GM13976 (cell line): ENCODE measurements around the gene LTA4H.

Source experiments
- DNase-seq: peaks from one replicate; pipeline ENCODE4 v3.0.0; 2012; ENCODE audit warnings: low spot score
- CTCF ChIP-seq: IDR thresholded peaks from 2 replicates; pipeline ENCODE4 v1.5.1; 2012; ENCODE audit warnings: borderline replicate concordance, mild to moderate bottlenecking; ENCODE audit not compliant: insufficient read depth; ENCODE audit errors: extremely low read depth, missing control alignments, control extremely low read depth
- in situ Hi-C: fragments of 300-500 bp; cut with MboI; formaldehyde crosslinking; loops from one replicate; pipeline ENCODE4 v1.12.0; 2022; ENCODE audit warnings: low sequenced_read_pairs, mixed read lengths, inconsistent platforms; ENCODE audit not compliant: unreplicated experiment

The LTA4H gene

GRCh38 chr12:96064966-96065365 lies 29.6 kb upstream of the LTA4H start:
- TF ChIP-seq CTCF: no peak
- in situ Hi-C loops: loop anchor here (5.0 to 25.0 kb wide), 3 partner anchors 147 to 460 kb away; partner anchors contain the start of gene CDK17
- no peak for DNase-seq

- DNase-seq: no peak
- TF ChIP-seq CTCF: no peak
- in situ Hi-C loops: loop anchor here (5.0 to 25.0 kb wide), 3 partner anchors 148 to 461 kb away; partner anchors contain the start of gene CDK17
These were observed 28.9 kb upstream of the LTA4H start for GRCh38 chr12:96064271-96064670.

- no peak for DNase-seq
- in situ Hi-C loops: loop anchor here (5.0 to 25.0 kb wide), 3 partner anchors 149 to 462 kb away; partner anchors contain the start of gene CDK17
- no peak for TF ChIP-seq CTCF
These were observed 27.7 kb upstream of the LTA4H start for GRCh38 chr12:96063046-96063445.

- DNase-seq: peak; percentile 79
- in situ Hi-C loops: loop anchor here (5.0 to 25.0 kb wide), 3 partner anchors 150 to 463 kb away; partner anchors contain the start of gene CDK17
- TF ChIP-seq CTCF: peak; percentile 75
These were observed 26.6 kb upstream of the LTA4H start for GRCh38 chr12:96061864-96062453.

GRCh38 chr12:96061323-96061722 lies 25.9 kb upstream of the LTA4H start:
- no peak for DNase-seq
- in situ Hi-C loops: loop anchor here (5.0 to 25.0 kb wide), 3 partner anchors 151 to 463 kb away; partner anchors contain the start of gene CDK17
- no peak for TF ChIP-seq CTCF

GRCh38 chr12:96060041-96060440 lies 24.7 kb upstream of the LTA4H start:
- in situ Hi-C loops: loop anchor here (5.0 to 25.0 kb wide), 3 partner anchors 152 to 465 kb away; partner anchors contain the start of gene CDK17
- TF ChIP-seq CTCF: no peak
- no peak for DNase-seq

- DNase-seq: no peak
- TF ChIP-seq CTCF: no peak
- in situ Hi-C loops: loop anchor here (25.0 kb wide), 1 partner anchor 354 kb away; the partner anchor contains the start of gene CDK17
These were observed 22.7 kb upstream of the LTA4H start for GRCh38 chr12:96057986-96058553.
